ENCODE measurements around the gene DPCD. TPM values are rescaled to one million over a fixed set of nuclear protein-coding genes. Genes with fewer than 3 reads are reported as not detected.

DPCD gene
- total RNA-seq, 2 experiments from 2014 or later = 4.1 to 5.2 TPM

GRCh38 chr10:101561068-101561915 lies 26.8 kb upstream of the DPCD start:
- H3K27me3 Mint-ChIP-seq = peaks cover 16% of the 10 kb centered on the region
- H3K27ac Mint-ChIP-seq = no peak overlapping the region
- H3K9me3 Mint-ChIP-seq = no peaks in the 10 kb centered on the region
- peak; percentile 12 for DNase-seq
- H3K4me3 Mint-ChIP-seq = no peak overlapping the region
- H3K4me1 Mint-ChIP-seq = peaks cover 29% of the 10 kb centered on the region
- ChIA-PET CTCF (interaction anchor here (1.3 to 1.4 kb wide), 2 partner anchors 8 to 10 kb away, joined by 3 to 4 read pairs; no protein-coding TSS in a partner anchor), POLR2A (interaction anchor here (1.1 kb wide), 1 partner anchor 26 kb away, joined by 3 read pairs; the partner anchor contains the start of genes DPCD and POLL)
- H3K36me3 Mint-ChIP-seq (ENCODE audit: low read depth) = no peaks in the 10 kb centered on the region

GRCh38 chr10:101562231-101562630 lies 25.9 kb upstream of the DPCD start:
- DNase-seq = peak; percentile 15
- H3K36me3 Mint-ChIP-seq (ENCODE audit: low read depth) = no peaks in the 10 kb centered on the region
- no peak overlapping the region for H3K27ac Mint-ChIP-seq
- H3K4me3 Mint-ChIP-seq = no peak overlapping the region
- ChIA-PET POLR2A (no interaction called here), CTCF (interaction anchor here (1.3 kb wide), 1 partner anchor 9 kb away, joined by 3 read pairs; no protein-coding TSS in a partner anchor)
- H3K4me1 Mint-ChIP-seq = peaks cover 29% of the 10 kb centered on the region
- H3K9me3 Mint-ChIP-seq = no peaks in the 10 kb centered on the region
- peaks cover 22% of the 10 kb centered on the region for H3K27me3 Mint-ChIP-seq

- POLR2A ChIA-PET = no interaction called here
- CTCF ChIA-PET = interaction anchor here (0.6 kb wide), 1 partner anchor 218 kb away, joined by 3 read pairs; no protein-coding TSS in a partner anchor
- DNase-seq = no peak
Measured at GRCh38 chr10:101563007-101563406, 25.1 kb upstream of the DPCD start.

DNA sequence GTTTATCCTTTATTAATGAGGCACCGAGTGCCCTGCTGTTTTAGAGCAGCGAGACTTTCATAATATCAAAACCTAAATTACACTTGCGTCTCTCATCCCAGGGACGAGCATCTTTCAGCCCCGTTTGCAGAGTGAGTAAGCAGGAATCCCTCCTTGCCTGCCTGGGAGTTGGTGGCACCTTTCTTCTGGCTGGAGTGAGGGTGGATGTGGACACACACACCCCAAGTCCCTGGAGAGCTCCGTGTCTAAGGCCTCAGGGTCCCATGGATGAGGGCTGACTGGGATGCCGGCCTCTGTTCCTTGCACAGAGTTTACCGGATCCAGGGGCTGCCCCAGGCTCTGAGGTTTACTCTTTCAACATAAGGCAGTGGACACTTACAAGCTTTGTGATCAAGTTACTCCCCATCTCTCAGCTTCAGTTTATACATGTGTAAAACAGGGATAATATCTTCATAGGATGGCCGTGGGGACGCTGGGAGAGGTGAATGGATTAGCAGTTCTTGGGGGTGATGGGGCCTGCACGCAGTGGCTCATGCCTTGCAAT lies 24.6 kb upstream of the DPCD start:
- Mint-ChIP-seq H3K36me3 (ENCODE audit: low read depth) (no peaks in the 10 kb centered on the region), H3K9me3 (no peaks in the 10 kb centered on the region), H3K27ac (no peak overlapping the region), H3K27me3 (peaks cover 35% of the 10 kb centered on the region), H3K4me3 (no peak overlapping the region), H3K4me1 (peaks cover 16% of the 10 kb centered on the region)
- DNase-seq = no peak
- POLR2A ChIA-PET = no interaction called here
- CTCF ChIA-PET = interaction anchor here (0.6 kb wide), 1 partner anchor 218 kb away, joined by 3 read pairs; no protein-coding TSS in a partner anchor

More at GRCh38 chr10:101563007-101563406, 25.1 kb upstream of the DPCD start:
- H3K36me3 Mint-ChIP-seq (ENCODE audit: low read depth) = no peaks in the 10 kb centered on the region
- H3K9me3 Mint-ChIP-seq = no peaks in the 10 kb centered on the region
- no peak overlapping the region for H3K4me3 Mint-ChIP-seq
- peaks cover 29% of the 10 kb centered on the region for H3K27me3 Mint-ChIP-seq
- H3K4me1 Mint-ChIP-seq = peaks cover 22% of the 10 kb centered on the region
- H3K27ac Mint-ChIP-seq = no peak overlapping the region

GRCh38 chr10:101564490-101564991 lies 23.6 kb upstream of the DPCD start:
- Mint-ChIP-seq H3K4me1 (peaks cover 10% of the 10 kb centered on the region), H3K9me3 (no peaks in the 10 kb centered on the region), H3K4me3 (no peak overlapping the region), H3K27me3 (peaks cover 42% of the 10 kb centered on the region), H3K27ac (no peak overlapping the region), H3K36me3 (ENCODE audit: low read depth) (no peaks in the 10 kb centered on the region)
- CTCF ChIA-PET = no interaction called here
- DNase-seq = no peak
- POLR2A ChIA-PET = no interaction called here

- POLR2A ChIA-PET = no interaction called here
- H3K36me3 Mint-ChIP-seq (ENCODE audit: low read depth) = no peaks in the 10 kb centered on the region
- H3K27me3 Mint-ChIP-seq = peaks cover 46% of the 10 kb centered on the region
- CTCF ChIA-PET = no interaction called here
- H3K4me3 Mint-ChIP-seq = no peak overlapping the region
- H3K9me3 Mint-ChIP-seq = no peaks in the 10 kb centered on the region
- DNase-seq = no peak
- H3K27ac Mint-ChIP-seq = no peak overlapping the region
- H3K4me1 Mint-ChIP-seq = peaks cover 12% of the 10 kb centered on the region
Measured at GRCh38 chr10:101565370-101565900, 22.7 kb upstream of the DPCD start.

DNA sequence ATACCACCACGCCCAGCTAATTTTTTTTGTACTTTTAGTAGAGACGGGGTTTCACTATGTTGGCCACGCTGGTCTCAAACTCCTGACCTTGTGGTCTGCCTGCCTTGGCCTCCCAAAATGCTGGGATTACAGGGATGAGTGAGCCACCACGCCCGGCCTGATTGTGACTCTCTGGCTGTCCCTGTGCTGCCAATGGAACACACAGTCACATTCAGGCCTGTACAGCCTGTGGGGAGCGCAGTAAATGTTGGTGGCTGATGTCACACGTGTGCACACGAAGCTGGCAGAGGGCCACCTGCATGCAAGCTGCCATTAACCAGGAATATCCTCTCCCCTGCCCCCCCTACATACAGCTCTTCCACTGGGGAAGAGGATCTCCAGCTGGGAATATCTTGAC lies 22.2 kb upstream of the DPCD start:
- Mint-ChIP-seq H3K4me3 (no peak overlapping the region), H3K36me3 (ENCODE audit: low read depth) (no peaks in the 10 kb centered on the region), H3K27ac (no peak overlapping the region), H3K4me1 (peaks cover 16% of the 10 kb centered on the region), H3K27me3 (peaks cover 46% of the 10 kb centered on the region), H3K9me3 (no peaks in the 10 kb centered on the region)
- CTCF ChIA-PET = no interaction called here
- POLR2A ChIA-PET = no interaction called here
- DNase-seq = no peak

- peaks cover 46% of the 10 kb centered on the region for H3K27me3 Mint-ChIP-seq
- CTCF ChIA-PET = no interaction called here
- peaks cover 18% of the 10 kb centered on the region for H3K4me1 Mint-ChIP-seq
- H3K36me3 Mint-ChIP-seq (ENCODE audit: low read depth) = no peaks in the 10 kb centered on the region
- H3K4me3 Mint-ChIP-seq = no peak overlapping the region
- DNase-seq = no peak
- no peak overlapping the region for H3K27ac Mint-ChIP-seq
- POLR2A ChIA-PET = no interaction called here
- no peaks in the 10 kb centered on the region for H3K9me3 Mint-ChIP-seq
Measured at GRCh38 chr10:101566333-101567164, 21.6 kb upstream of the DPCD start.

- H3K27me3 Mint-ChIP-seq = peaks cover 46% of the 10 kb centered on the region
- H3K4me1 Mint-ChIP-seq = peaks cover 18% of the 10 kb centered on the region
- no peak for DNase-seq
- no peaks in the 10 kb centered on the region for H3K9me3 Mint-ChIP-seq
- POLR2A ChIA-PET = no interaction called here
- H3K4me3 Mint-ChIP-seq = no peak overlapping the region
- H3K36me3 Mint-ChIP-seq (ENCODE audit: low read depth) = no peaks in the 10 kb centered on the region
- H3K27ac Mint-ChIP-seq = no peak overlapping the region
- CTCF ChIA-PET = interaction anchor here (1.1 kb wide), 2 partner anchors 11 to 276 kb away, joined by 3 read pairs; no protein-coding TSS in a partner anchor
Measured at GRCh38 chr10:101567165-101568006, 20.7 kb upstream of the DPCD start.

GRCh38 chr10:101568054-101568745 lies 19.9 kb upstream of the DPCD start:
- ChIA-PET POLR2A (no interaction called here), CTCF (interaction anchor here (0.5 to 4.5 kb wide), 7 partner anchors 11 to 1765 kb away, joined by 3 to 67 read pairs (median 4); no protein-coding TSS in a partner anchor)
- Mint-ChIP-seq H3K36me3 (ENCODE audit: low read depth) (no peaks in the 10 kb centered on the region), H3K9me3 (no peaks in the 10 kb centered on the region), H3K27ac (no peak overlapping the region), H3K27me3 (peaks cover 46% of the 10 kb centered on the region), H3K4me3 (no peak overlapping the region), H3K4me1 (peaks cover 18% of the 10 kb centered on the region)
- no peak for DNase-seq

DNA sequence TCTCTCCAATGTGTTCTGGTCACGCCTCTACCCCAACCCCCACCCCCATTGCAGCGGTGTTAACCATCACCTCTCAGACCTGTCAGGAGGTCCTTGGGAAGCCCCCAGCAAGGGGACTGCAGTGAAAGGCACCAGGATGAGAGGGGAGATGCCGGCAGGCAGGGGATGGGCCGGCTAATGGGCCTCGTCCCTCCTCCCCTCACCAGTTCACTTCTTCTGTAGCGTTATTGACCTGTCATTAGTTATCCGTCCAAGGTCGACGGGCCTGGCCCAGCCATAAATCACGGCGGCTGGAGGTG lies 18.8 kb upstream of the DPCD start:
- Mint-ChIP-seq H3K9me3 (no peaks in the 10 kb centered on the region), H3K4me3 (no peak overlapping the region), H3K4me1 (peaks cover 18% of the 10 kb centered on the region), H3K27ac (no peak overlapping the region), H3K36me3 (ENCODE audit: low read depth) (no peaks in the 10 kb centered on the region), H3K27me3 (peaks cover 43% of the 10 kb centered on the region)
- DNase-seq = no peak
- ChIA-PET CTCF (interaction anchor here (0.6 to 4.5 kb wide), 18 partner anchors 8 to 519 kb away, joined by 3 to 67 read pairs (median 5); partner anchors contain the start of genes DPCD and POLL), POLR2A (interaction anchor here (1.9 kb wide), 1 partner anchor 11 kb away, joined by 5 read pairs; no protein-coding TSS in a partner anchor)
